Suprapubic skin (tissue), 3 donors: ENCODE measurements around the gene PEPD.

Experiments
- POLR2A ChIP-seq, 2 donors: fragments of 450-650 bp; IDR thresholded peaks; one replicate each; pipeline ENCODE4 v1.6.1; 2017; ENCODE audit warnings: antibody characterized with exemption in 2 of 2, mild to moderate bottlenecking in 2 of 2, moderate library complexity in 2 of 2
- TF ChIP-seq, protein P1 (sequence below), 2 donors: fragments of 200-600 bp in 1 of 2; fragments of 450-650 bp in 1 of 2; sonication (generic) in 1 of 2; IDR thresholded peaks; one replicate each; pipeline ENCODE4 v1.5.1; 2016 to 2019; ENCODE audit warnings: antibody characterized with exemption in 2 of 2, mild to moderate bottlenecking in 1 of 2, moderate library complexity in 1 of 2

GRCh38 chr19:33434069-33434885 is 87.3 kb downstream of the PEPD start:
- TF ChIP-seq, protein P1, sequence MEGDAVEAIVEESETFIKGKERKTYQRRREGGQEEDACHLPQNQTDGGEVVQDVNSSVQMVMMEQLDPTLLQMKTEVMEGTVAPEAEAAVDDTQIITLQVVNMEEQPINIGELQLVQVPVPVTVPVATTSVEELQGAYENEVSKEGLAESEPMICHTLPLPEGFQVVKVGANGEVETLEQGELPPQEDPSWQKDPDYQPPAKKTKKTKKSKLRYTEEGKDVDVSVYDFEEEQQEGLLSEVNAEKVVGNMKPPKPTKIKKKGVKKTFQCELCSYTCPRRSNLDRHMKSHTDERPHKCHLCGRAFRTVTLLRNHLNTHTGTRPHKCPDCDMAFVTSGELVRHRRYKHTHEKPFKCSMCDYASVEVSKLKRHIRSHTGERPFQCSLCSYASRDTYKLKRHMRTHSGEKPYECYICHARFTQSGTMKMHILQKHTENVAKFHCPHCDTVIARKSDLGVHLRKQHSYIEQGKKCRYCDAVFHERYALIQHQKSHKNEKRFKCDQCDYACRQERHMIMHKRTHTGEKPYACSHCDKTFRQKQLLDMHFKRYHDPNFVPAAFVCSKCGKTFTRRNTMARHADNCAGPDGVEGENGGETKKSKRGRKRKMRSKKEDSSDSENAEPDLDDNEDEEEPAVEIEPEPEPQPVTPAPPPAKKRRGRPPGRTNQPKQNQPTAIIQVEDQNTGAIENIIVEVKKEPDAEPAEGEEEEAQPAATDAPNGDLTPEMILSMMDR (IDR thresholded peaks at IDR 0.05), result no peak
- TF ChIP-seq POLR2A (IDR thresholded peaks at IDR 0.05), result no peak
